ENCODE data around the gene MUC4. TPM values are rescaled to one million over a fixed set of nuclear protein-coding genes. Genes with fewer than 3 reads are reported as not detected.

Gene MUC4
- total RNA-seq, 1 experiment from 2014 or later = 0.03 TPM

DNA sequence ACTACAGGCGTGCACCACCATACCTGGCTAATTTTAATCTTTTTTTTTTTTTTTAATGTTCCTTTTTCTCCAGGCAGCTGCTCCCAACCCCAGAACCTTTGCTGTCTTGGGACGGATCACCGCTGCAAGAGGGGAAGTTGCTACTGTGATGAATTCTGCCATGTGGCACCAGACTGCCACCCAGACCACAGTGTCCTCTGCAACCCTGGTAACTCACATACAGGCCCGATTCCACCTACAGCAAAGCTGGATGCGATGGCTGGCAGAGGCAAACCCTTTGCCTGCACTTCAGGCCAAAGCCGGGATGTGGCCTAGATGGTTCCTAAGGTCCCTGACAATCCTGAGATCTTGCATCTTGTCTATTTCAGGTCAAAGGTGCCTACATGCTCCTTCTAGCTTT lies 103.7 kb downstream of the MUC4 start:
- CTCF ChIA-PET = no interaction called here
- POLR2A ChIA-PET = interaction anchor here (0.7 kb wide), 1 partner anchor 126 kb away, joined by 5 read pairs; no protein-coding TSS in a partner anchor
- in situ Hi-C loops (cut with HindIII; ENCODE audit: low pct_unique_long_range_greater_than_20kb, low sequenced_read_pairs) = no loop called here
- intact Hi-C loops (cut with micrococcal nuclease; ENCODE audit: unreplicated experiment) = no loop called here
- H3K4me3 ChIP-seq (ENCODE audit: low read depth in 2 of 2, low read length in 2 of 2) = no peak overlapping the region
- no peak for TF ChIP-seq POLR2AphosphoS5 (IDR thresholded peaks at IDR 0.05; ENCODE audit: low read depth, low read length)
- TF ChIP-seq, protein P1, sequence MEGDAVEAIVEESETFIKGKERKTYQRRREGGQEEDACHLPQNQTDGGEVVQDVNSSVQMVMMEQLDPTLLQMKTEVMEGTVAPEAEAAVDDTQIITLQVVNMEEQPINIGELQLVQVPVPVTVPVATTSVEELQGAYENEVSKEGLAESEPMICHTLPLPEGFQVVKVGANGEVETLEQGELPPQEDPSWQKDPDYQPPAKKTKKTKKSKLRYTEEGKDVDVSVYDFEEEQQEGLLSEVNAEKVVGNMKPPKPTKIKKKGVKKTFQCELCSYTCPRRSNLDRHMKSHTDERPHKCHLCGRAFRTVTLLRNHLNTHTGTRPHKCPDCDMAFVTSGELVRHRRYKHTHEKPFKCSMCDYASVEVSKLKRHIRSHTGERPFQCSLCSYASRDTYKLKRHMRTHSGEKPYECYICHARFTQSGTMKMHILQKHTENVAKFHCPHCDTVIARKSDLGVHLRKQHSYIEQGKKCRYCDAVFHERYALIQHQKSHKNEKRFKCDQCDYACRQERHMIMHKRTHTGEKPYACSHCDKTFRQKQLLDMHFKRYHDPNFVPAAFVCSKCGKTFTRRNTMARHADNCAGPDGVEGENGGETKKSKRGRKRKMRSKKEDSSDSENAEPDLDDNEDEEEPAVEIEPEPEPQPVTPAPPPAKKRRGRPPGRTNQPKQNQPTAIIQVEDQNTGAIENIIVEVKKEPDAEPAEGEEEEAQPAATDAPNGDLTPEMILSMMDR (IDR thresholded peaks at IDR 0.05) = no peak
- TF ChIP-seq, protein P2, sequence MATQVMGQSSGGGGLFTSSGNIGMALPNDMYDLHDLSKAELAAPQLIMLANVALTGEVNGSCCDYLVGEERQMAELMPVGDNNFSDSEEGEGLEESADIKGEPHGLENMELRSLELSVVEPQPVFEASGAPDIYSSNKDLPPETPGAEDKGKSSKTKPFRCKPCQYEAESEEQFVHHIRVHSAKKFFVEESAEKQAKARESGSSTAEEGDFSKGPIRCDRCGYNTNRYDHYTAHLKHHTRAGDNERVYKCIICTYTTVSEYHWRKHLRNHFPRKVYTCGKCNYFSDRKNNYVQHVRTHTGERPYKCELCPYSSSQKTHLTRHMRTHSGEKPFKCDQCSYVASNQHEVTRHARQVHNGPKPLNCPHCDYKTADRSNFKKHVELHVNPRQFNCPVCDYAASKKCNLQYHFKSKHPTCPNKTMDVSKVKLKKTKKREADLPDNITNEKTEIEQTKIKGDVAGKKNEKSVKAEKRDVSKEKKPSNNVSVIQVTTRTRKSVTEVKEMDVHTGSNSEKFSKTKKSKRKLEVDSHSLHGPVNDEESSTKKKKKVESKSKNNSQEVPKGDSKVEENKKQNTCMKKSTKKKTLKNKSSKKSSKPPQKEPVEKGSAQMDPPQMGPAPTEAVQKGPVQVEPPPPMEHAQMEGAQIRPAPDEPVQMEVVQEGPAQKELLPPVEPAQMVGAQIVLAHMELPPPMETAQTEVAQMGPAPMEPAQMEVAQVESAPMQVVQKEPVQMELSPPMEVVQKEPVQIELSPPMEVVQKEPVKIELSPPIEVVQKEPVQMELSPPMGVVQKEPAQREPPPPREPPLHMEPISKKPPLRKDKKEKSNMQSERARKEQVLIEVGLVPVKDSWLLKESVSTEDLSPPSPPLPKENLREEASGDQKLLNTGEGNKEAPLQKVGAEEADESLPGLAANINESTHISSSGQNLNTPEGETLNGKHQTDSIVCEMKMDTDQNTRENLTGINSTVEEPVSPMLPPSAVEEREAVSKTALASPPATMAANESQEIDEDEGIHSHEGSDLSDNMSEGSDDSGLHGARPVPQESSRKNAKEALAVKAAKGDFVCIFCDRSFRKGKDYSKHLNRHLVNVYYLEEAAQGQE (IDR thresholded peaks at IDR 0.05; ENCODE audit: insufficient read depth in 1 of 2, low read depth in 2 of 2, low read length in 1 of 2) = no peak
- no peak for TF ChIP-seq TCF7L2 (IDR thresholded peaks at IDR 0.05; ENCODE audit: low read depth, low read length)
- TF ChIP-seq SIN3A (IDR thresholded peaks at IDR 0.05; ENCODE audit: borderline replicate concordance, insufficient read depth, low read depth, low read length) = no peak
- no peak overlapping the region for H3K27ac ChIP-seq (ENCODE audit: low read length)
- H3K4me1 ChIP-seq (ENCODE audit: control insufficient read depth, insufficient read depth, low read length) = no peaks in the 10 kb centered on the region
- no TSS peak for BruUV-seq (replicated peaks)
- H3K27me3 ChIP-seq (ENCODE audit: control insufficient read depth, insufficient read depth, low read length) = no peaks in the 10 kb centered on the region
- DNase-seq (ENCODE audit: low read depth, low spot score) (no peak), ATAC-seq (no peak)
- H3K36me3 ChIP-seq (ENCODE audit: control insufficient read depth, insufficient read depth, low read length) = no peaks in the 10 kb centered on the region
- no peaks in the 10 kb centered on the region for H3K9me3 ChIP-seq (ENCODE audit: control insufficient read depth, insufficient read depth, low read depth, low read length)

DNA sequence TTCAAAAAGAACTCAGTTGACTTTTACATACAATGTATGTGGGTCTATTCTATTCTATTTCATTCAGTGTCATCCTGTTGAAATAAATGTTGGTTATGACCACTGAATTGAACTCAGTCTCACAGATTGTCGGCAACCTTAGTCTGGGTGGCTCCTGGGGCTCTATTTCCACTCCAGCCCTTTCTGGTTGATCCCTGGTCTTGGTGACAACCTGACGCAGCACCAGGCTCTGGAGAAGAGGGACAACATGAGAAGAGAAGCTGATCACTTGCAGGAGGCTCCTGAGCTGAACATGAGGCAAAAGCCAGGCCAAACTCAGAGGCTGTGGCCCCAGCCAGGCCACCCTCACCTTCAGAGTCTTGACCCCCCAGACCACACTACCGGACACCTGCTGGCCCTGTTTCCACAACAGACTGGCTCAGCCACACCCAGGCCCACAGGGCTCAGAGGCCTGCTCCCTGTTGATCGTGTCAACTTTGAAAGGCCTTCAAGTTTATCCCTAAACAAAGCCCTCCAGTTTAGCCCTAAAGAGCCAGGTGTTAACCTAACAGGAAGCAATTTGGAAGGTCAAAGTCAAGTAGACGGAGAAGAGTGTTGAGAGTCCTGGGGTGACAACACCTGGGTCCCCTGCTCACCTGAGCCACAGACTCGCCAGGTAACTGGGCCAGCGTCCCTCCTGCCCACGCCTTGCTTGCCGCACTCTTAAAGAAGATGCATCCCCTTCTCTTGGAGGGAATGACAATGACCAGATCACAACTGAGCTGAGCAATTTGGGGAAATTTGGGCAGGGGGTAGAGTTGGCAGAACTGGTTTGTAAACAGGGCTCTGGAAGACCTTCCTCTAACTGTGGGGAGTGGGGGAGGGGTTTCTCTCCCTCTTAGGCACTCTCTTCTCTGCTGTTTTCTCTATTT lies 106.4 kb downstream of the MUC4 start:
- Histone ChIP-seq H3K4me3 (ENCODE audit: low read depth in 2 of 2, low read length in 2 of 2) (no peak overlapping the region), H3K27ac (ENCODE audit: low read length) (no peak overlapping the region), H3K27me3 (ENCODE audit: control insufficient read depth, insufficient read depth, low read length) (no peaks in the 10 kb centered on the region), H3K36me3 (ENCODE audit: control insufficient read depth, insufficient read depth, low read length) (no peaks in the 10 kb centered on the region), H3K4me1 (ENCODE audit: control insufficient read depth, insufficient read depth, low read length) (no peaks in the 10 kb centered on the region), H3K9me3 (ENCODE audit: control insufficient read depth, insufficient read depth, low read depth, low read length) (no peaks in the 10 kb centered on the region)
- intact Hi-C loops (cut with micrococcal nuclease; ENCODE audit: unreplicated experiment) (no loop called here), in situ Hi-C loops (cut with HindIII; ENCODE audit: low pct_unique_long_range_greater_than_20kb, low sequenced_read_pairs) (no loop called here)
- CTCF ChIA-PET = no interaction called here
- TF ChIP-seq SIN3A (IDR thresholded peaks at IDR 0.05; ENCODE audit: borderline replicate concordance, insufficient read depth, low read depth, low read length) (no peak), TCF7L2 (IDR thresholded peaks at IDR 0.05; ENCODE audit: low read depth, low read length) (no peak), POLR2AphosphoS5 (IDR thresholded peaks at IDR 0.05; ENCODE audit: low read depth, low read length) (no peak)
- TF ChIP-seq, protein P1 (IDR thresholded peaks at IDR 0.05) = no peak
- TF ChIP-seq, protein P2 (IDR thresholded peaks at IDR 0.05; ENCODE audit: insufficient read depth in 1 of 2, low read depth in 2 of 2, low read length in 1 of 2) = no peak
- POLR2A ChIA-PET = no interaction called here
- DNase-seq (ENCODE audit: low read depth, low spot score) (no peak), ATAC-seq (no peak)
- BruUV-seq (replicated peaks) = no TSS peak
